ENCODE results near the gene SUPT6H. TPM values are rescaled to one million over a fixed set of nuclear protein-coding genes. Genes with fewer than 3 reads are reported as not detected.

SUPT6H gene
- total and polyA plus RNA-seq, 2 of the 8 experiments (the other 6 are each of a cell fraction or from before 2014, with no cell fraction given): 32.0 to 59.9 TPM

- TF ChIP-seq ATF2 (IDR thresholded peaks at IDR 0.05; ENCODE audit: low read length): no peak
- no peak for TF ChIP-seq CBX5 (IDR thresholded peaks at IDR 0.05; ENCODE audit: low read depth, low read length)
- no peak for TF ChIP-seq TAF7 (optimal IDR thresholded peaks at IDR 0.05; ENCODE audit: borderline replicate concordance, low read depth, low read length)
- no peak for TF ChIP-seq GABPA (IDR thresholded peaks at IDR 0.05; ENCODE audit: borderline replicate concordance, insufficient read depth, low read length)
- TF ChIP-seq SRF (IDR thresholded peaks at IDR 0.05; ENCODE audit: low read depth, low read length): no peak
- TF ChIP-seq TBP (IDR thresholded peaks at IDR 0.05; ENCODE audit: low read depth, low read length): no peak
- TF ChIP-seq KDM1A (IDR thresholded peaks at IDR 0.05; ENCODE audit: borderline replicate concordance, low read length): no peak
- TF ChIP-seq SIX5 (IDR thresholded peaks at IDR 0.05; ENCODE audit: low read depth, low read length): no peak
- no peak for TF ChIP-seq SP1 (IDR thresholded peaks at IDR 0.05; ENCODE audit: low read depth, low read length)
- no peak for TF ChIP-seq ZNF274 (IDR thresholded peaks at IDR 0.05; ENCODE audit: borderline replicate concordance, extremely low read depth, low read length)
These were observed 42.3 kb downstream of the SUPT6H start (continued) for GRCh38 chr17:28704219-28704858.

All from H1 (cell line).